Measurements from ENCODE around the gene INO80E.
"Not testable (repeated sequence)": the region's sequence is repeated elsewhere in the genome, so short reads cannot be mapped to it uniquely, and the experiment has no call there.

GRCh38 chr16:30015450-30015849, 19.4 kb downstream of the INO80E start:
- TF ChIP-seq, protein P1, sequence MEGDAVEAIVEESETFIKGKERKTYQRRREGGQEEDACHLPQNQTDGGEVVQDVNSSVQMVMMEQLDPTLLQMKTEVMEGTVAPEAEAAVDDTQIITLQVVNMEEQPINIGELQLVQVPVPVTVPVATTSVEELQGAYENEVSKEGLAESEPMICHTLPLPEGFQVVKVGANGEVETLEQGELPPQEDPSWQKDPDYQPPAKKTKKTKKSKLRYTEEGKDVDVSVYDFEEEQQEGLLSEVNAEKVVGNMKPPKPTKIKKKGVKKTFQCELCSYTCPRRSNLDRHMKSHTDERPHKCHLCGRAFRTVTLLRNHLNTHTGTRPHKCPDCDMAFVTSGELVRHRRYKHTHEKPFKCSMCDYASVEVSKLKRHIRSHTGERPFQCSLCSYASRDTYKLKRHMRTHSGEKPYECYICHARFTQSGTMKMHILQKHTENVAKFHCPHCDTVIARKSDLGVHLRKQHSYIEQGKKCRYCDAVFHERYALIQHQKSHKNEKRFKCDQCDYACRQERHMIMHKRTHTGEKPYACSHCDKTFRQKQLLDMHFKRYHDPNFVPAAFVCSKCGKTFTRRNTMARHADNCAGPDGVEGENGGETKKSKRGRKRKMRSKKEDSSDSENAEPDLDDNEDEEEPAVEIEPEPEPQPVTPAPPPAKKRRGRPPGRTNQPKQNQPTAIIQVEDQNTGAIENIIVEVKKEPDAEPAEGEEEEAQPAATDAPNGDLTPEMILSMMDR (IDR thresholded peaks at IDR 0.05; ENCODE audit: low read depth, low read length) = not testable (repeated sequence)
- not testable (repeated sequence) for TF ChIP-seq EZH2phosphoT487 (IDR thresholded peaks at IDR 0.05; ENCODE audit: low read depth)

Data from OCI-LY3 (cell line).